CD4-positive, alpha-beta T cell treated with Interleukin-4 for 1 hour (primary cell): ENCODE results near the gene CCNYL1.

Experiments
- DNase-seq, 2 donors: peaks; one replicate each; pipeline ENCODE4 v3.0.0-alpha.2; 2020 to 2022

CCNYL1 gene

DNA sequence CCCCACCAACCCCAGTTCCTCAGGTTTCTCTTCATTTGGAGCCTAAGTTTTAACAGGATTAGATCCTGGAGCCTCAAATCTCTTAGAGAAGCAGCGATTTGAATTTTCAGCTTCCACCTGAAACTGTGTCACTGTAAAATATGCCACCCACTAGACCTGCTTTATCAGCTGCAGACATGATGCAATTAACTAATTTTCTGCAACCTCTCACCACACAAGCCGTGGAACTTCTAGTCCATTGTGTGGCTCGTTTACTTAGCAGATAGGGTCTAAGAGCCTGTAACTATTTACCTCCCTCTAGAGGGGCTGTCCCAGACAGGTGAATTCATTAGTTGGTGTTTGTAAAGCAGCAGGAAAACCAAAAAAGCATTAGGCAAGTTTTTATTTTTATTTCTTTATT, 89.8 kb downstream of the CCNYL1 start:
- DNase-seq, result no peak

GRCh38 chr2:207802650-207803049, 91.2 kb downstream of the CCNYL1 start:
- DNase-seq, result no peak
